Fibroblast of lung (primary cell): ENCODE data around the gene FBRSL1. TPM values are rescaled to one million over a fixed set of nuclear protein-coding genes. Genes with fewer than 3 reads are reported as not detected.

ENCODE experiments used
- DNase-seq, 2 donors: peaks; one replicate each; pipeline versions ENCODE4 v3.0.0 to v3.0.0-alpha.2; 2010; ENCODE audit warnings: low read depth in 2 of 2
- H2AFZ ChIP-seq: 2 replicates; pipeline ENCODE4 v1.5.1; 2012; ENCODE audit warnings: low read length, control low read depth, inconsistent platforms
- H3K27ac ChIP-seq: 2 replicates; pipeline ENCODE4 v1.5.1; 2011; ENCODE audit warnings: low read length, control low read depth; ENCODE audit not compliant: insufficient read depth
- H3K27me3 ChIP-seq: 2 replicates; pipeline ENCODE4 v1.5.1; 2011; ENCODE audit warnings: mild to moderate bottlenecking, low read length; ENCODE audit not compliant: control insufficient read depth, insufficient read depth
- H3K36me3 ChIP-seq: 2 replicates; pipeline ENCODE4 v1.5.1; 2011; ENCODE audit warnings: low read length; ENCODE audit not compliant: control insufficient read depth, insufficient read depth
- H3K4me1 ChIP-seq: 2 replicates; pipeline ENCODE4 v1.5.1; 2011; ENCODE audit warnings: low read length; ENCODE audit not compliant: control insufficient read depth, insufficient read depth; ENCODE audit errors: extremely low read depth
- H3K4me2 ChIP-seq: 2 replicates; pipeline ENCODE4 v1.5.1; 2011; ENCODE audit warnings: low read length, control low read depth; ENCODE audit not compliant: insufficient read depth; ENCODE audit errors: extremely low read depth
- H3K4me3 ChIP-seq, 4 experiments: fragments of 200-600 bp in 1 of 4; sonication (generic) in 1 of 4; replicated peaks in 1 of 4; 2 replicates each; pipeline ENCODE4 v1.5.1; 2011 to 2016; ENCODE audit warnings: low read length in 4 of 4, low read depth in 3 of 4, mild to moderate bottlenecking in 3 of 4, control low read depth in 2 of 4, inconsistent platforms in 1 of 4, mixed read lengths in 1 of 4; ENCODE audit not compliant: insufficient read depth in 1 of 4; ENCODE audit errors: control extremely low read depth in 1 of 4
- H3K79me2 ChIP-seq: 2 replicates; pipeline ENCODE4 v1.5.1; 2012; ENCODE audit warnings: mild to moderate bottlenecking, low read length, inconsistent platforms; ENCODE audit not compliant: control insufficient read depth, insufficient read depth
- H3K9ac ChIP-seq: 2 replicates; pipeline ENCODE4 v1.5.1; 2011; ENCODE audit warnings: mild to moderate bottlenecking, low read length, control low read depth; ENCODE audit not compliant: insufficient read depth
- H3K9me3 ChIP-seq: 2 replicates; pipeline ENCODE4 v1.5.1; 2012; ENCODE audit warnings: low read depth, low read length; ENCODE audit not compliant: control insufficient read depth, insufficient read depth
- H4K20me1 ChIP-seq: 2 replicates; pipeline ENCODE4 v1.5.1; 2011; ENCODE audit warnings: low read length; ENCODE audit not compliant: control insufficient read depth, insufficient read depth; ENCODE audit errors: extremely low read depth
- EZH2 ChIP-seq: IDR thresholded peaks from 2 replicates; pipeline ENCODE4 v1.5.1; 2012; ENCODE audit warnings: low read length, control low read depth, mild to moderate bottlenecking; ENCODE audit errors: missing control alignments
- polyA plus RNA-seq, 2 donors: library from polyadenylated mRNA; depleted of rRNA in 1 of 2; stranded (reverse) in 1 of 2; unstranded in 1 of 2; fragments of >200 nt; gene quantifications; 2 replicates each; pipeline ENCODE4 v1.2.1, GENCODE V29; 2011 to 2012; ENCODE audit warnings: missing spikeins in 1 of 2
- total RNA-seq: library from RNA; depleted of rRNA; stranded (reverse); fragments of >200 nt; gene quantifications from 2 replicates; pipeline ENCODE4 v1.2.1, GENCODE V29; 2014
- TF ChIP-seq, protein P1 (sequence below), 2 donors: IDR thresholded peaks in 1 of 2; conservative IDR thresholded peaks in 1 of 2; 1 replicate in 1 of 2; 2 replicates in 1 of 2; pipeline ENCODE4 v1.5.1; 2011 to 2012; ENCODE audit warnings: low read length in 2 of 2, control low read depth in 1 of 2, inconsistent platforms in 1 of 2, low read depth in 1 of 2, mild to moderate bottlenecking in 1 of 2

Gene FBRSL1
- total and polyA plus RNA-seq, 2 donors (not counting 1 experiment from before 2014, with no cell fraction given): 1.4 to 1.8 TPM

DNA sequence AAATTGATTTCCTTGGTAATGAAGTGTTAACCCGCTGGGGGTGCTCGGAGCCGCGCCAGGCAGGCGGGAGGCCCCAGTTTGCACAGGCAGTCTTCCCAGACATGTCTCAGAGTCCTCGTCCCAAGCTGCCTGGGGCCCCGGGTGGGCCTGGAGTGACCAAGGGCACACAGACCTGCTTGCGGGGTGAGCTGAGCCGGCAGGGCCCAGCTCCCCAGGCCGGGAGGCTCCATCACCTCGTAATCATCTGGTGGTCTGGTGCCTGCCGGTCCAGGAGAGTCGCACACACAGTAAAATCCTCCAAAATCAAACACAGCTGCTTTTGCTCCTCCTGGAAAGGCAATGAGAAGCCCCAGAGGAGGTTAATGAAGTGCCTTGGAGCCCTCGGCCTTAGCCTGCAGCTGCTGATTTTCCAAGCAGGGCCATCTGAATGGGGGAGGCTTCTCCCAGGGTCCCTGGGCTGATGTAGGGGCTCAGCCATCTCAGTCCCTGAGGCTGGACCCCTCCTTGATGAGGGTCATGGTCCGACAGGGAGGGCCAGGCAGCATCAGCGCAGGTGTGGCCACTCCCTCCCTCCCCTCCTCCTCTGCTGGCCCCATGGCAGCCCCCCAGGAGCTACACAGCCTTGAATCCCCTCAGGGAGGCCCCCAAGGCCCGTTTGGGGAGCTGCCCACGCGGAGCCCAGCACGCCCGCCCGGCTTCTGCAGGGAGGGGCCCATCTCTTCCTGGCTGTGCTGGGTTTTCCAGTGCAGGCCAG lies 39.4 kb upstream of the FBRSL1 start:
- Histone ChIP-seq H3K79me2 (no peaks in the 10 kb centered on the region), H3K9ac (no peak overlapping the region), H3K4me2 (no peak overlapping the region), H2AFZ (no peak overlapping the region), H3K4me1 (no peaks in the 10 kb centered on the region), H4K20me1 (no peaks in the 10 kb centered on the region), H3K27me3 (peaks cover 6% of the 10 kb centered on the region), H3K36me3 (no peaks in the 10 kb centered on the region), H3K4me3 (no peak overlapping the region), H3K9me3 (peaks cover 1% of the 10 kb centered on the region), H3K27ac (no peak overlapping the region)
- DNase-seq: no peak
- TF ChIP-seq, protein P1, sequence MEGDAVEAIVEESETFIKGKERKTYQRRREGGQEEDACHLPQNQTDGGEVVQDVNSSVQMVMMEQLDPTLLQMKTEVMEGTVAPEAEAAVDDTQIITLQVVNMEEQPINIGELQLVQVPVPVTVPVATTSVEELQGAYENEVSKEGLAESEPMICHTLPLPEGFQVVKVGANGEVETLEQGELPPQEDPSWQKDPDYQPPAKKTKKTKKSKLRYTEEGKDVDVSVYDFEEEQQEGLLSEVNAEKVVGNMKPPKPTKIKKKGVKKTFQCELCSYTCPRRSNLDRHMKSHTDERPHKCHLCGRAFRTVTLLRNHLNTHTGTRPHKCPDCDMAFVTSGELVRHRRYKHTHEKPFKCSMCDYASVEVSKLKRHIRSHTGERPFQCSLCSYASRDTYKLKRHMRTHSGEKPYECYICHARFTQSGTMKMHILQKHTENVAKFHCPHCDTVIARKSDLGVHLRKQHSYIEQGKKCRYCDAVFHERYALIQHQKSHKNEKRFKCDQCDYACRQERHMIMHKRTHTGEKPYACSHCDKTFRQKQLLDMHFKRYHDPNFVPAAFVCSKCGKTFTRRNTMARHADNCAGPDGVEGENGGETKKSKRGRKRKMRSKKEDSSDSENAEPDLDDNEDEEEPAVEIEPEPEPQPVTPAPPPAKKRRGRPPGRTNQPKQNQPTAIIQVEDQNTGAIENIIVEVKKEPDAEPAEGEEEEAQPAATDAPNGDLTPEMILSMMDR (conservative IDR thresholded peaks at IDR 0.05 in 1 of 2, IDR thresholded peaks at IDR 0.05 in 1 of 2; ENCODE audit: low read depth in 1 of 2, low read length in 2 of 2): no peak
- TF ChIP-seq EZH2: peak; percentile 53

- H3K27ac ChIP-seq: no peak overlapping the region
- no peak for DNase-seq
- no peaks in the 10 kb centered on the region for H3K36me3 ChIP-seq
- peaks cover 4% of the 10 kb centered on the region for H3K9me3 ChIP-seq
- H3K9ac ChIP-seq: no peak overlapping the region
- H3K27me3 ChIP-seq: peaks cover 6% of the 10 kb centered on the region
- H3K4me1 ChIP-seq: no peaks in the 10 kb centered on the region
- no peak overlapping the region for H3K4me2 ChIP-seq
- H2AFZ ChIP-seq: no peak overlapping the region
- TF ChIP-seq, protein P1 (conservative IDR thresholded peaks at IDR 0.05 in 1 of 2, IDR thresholded peaks at IDR 0.05 in 1 of 2; ENCODE audit: low read depth in 1 of 2, low read length in 2 of 2): no peak
- TF ChIP-seq EZH2: no peak
- H3K4me3 ChIP-seq: no peak overlapping the region
- H3K79me2 ChIP-seq: no peaks in the 10 kb centered on the region
- no peaks in the 10 kb centered on the region for H4K20me1 ChIP-seq
These were observed 38.6 kb upstream of the FBRSL1 start for GRCh38 chr12:132451172-132451835.

- H4K20me1 ChIP-seq: no peaks in the 10 kb centered on the region
- H3K27ac ChIP-seq: no peak overlapping the region
- no peak overlapping the region for H2AFZ ChIP-seq
- H3K4me2 ChIP-seq: no peak overlapping the region
- no peak overlapping the region for H3K4me3 ChIP-seq
- DNase-seq: no peak
- H3K9ac ChIP-seq: no peak overlapping the region
- no peaks in the 10 kb centered on the region for H3K36me3 ChIP-seq
- peaks cover 4% of the 10 kb centered on the region for H3K9me3 ChIP-seq
- TF ChIP-seq, protein P1 (conservative IDR thresholded peaks at IDR 0.05 in 1 of 2, IDR thresholded peaks at IDR 0.05 in 1 of 2; ENCODE audit: low read depth in 1 of 2, low read length in 2 of 2): no peak
- no peak for TF ChIP-seq EZH2
- H3K4me1 ChIP-seq: no peaks in the 10 kb centered on the region
- H3K27me3 ChIP-seq: peaks cover 6% of the 10 kb centered on the region
- H3K79me2 ChIP-seq: no peaks in the 10 kb centered on the region
These were observed 38.1 kb upstream of the FBRSL1 start for GRCh38 chr12:132451836-132452195.
